Right atrium auricular region (tissue), 2 donors: Measurements from ENCODE around the gene MRPL49. TPM values are rescaled to one million over a fixed set of nuclear protein-coding genes. Genes with fewer than 3 reads are reported as not detected.
A peak's percentile ranks its signal among the peaks of the same experiment; 100 is the strongest.

Source experiments
- DNase-seq: peaks from one replicate; pipeline ENCODE4 v3.0.0-alpha.2; 2019; ENCODE audit warnings: low spot score
- H3K27ac ChIP-seq, 2 donors: fragments of 200-600 bp; sonication (generic); 1 replicate in 1 of 2; 2 replicates in 1 of 2; pipeline ENCODE4 v1.5.1; 2016 to 2019
- H3K27me3 ChIP-seq, 2 donors: fragments of 200-600 bp; sonication (generic); one replicate each; pipeline versions ENCODE4 v1.5.1 to v1.6.0; 2017 to 2019
- H3K36me3 ChIP-seq: fragments of 200-600 bp; sonication (generic); one replicate; pipeline ENCODE4 v1.5.1; 2016
- H3K4me1 ChIP-seq, 2 donors: fragments of 200-600 bp; sonication (generic); one replicate each; pipeline versions ENCODE4 v1.5.1 to v1.6.0; 2017 to 2019
- H3K4me3 ChIP-seq, 2 donors: fragments of 200-600 bp; sonication (generic); 1 replicate in 1 of 2; 2 replicates in 1 of 2; pipeline ENCODE4 v1.5.1; 2017 to 2019; ENCODE audit warnings: mild to moderate bottlenecking in 1 of 2, moderate library complexity in 1 of 2
- H3K9me3 ChIP-seq, 2 donors: fragments of 200-600 bp; sonication (generic); one replicate each; pipeline ENCODE4 v1.5.1; 2019
- total RNA-seq, 2 donors: library from RNA; depleted of rRNA; stranded (reverse); fragments of >200 nt; gene quantifications; one replicate each; pipeline ENCODE4 v1.1.0, GENCODE V29; 2016
- TF ChIP-seq, protein P1 (sequence below), 2 donors: fragments of 200-600 bp; sonication (generic); IDR thresholded peaks; one replicate each; pipeline ENCODE4 v1.5.1; 2019; ENCODE audit warnings: antibody characterized with exemption in 2 of 2

The MRPL49 gene
- total RNA-seq, 2 donors from 2014 or later, result 38.8 to 47.8 TPM

DNA sequence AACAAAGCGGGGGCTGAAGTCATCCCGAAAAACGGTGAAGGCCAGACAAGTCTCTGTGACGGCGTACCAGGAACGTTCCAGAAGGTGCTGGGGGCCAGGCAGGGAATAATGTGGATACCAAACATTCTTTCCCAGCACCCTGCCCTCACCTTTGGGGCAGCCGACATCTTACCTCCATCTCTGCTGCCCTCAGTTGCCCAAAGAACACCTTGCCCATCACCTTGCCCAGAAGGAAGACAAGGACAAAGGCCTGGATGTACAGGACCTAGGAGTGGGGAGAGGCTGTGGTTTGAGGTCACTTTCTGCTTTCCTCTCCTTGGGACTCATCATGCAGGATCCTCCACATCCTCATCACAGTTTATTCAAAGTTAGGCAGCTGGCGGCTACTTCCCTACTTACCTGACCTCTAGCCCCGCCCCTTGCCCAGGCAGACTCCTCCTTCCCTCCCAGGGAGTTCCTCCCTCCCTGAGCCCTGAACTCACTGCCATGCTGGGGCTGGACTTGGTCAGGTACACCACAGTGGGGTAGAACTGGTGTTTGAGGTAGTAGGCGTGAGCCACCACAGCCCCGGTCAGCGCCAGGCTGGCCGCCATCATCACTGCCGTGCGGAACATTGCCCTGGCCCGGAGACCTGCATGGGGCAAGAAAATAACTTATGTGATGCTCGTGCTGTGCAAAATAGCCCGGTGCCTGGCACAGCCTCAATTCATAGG, 11.0 kb downstream of the MRPL49 start:
- peaks cover 0 to 35% of the 10 kb centered on the region in 2 donors for H3K4me1 ChIP-seq
- no peaks in the 10 kb centered on the region for H3K9me3 ChIP-seq
- DNase-seq, result no peak
- TF ChIP-seq, protein P1, sequence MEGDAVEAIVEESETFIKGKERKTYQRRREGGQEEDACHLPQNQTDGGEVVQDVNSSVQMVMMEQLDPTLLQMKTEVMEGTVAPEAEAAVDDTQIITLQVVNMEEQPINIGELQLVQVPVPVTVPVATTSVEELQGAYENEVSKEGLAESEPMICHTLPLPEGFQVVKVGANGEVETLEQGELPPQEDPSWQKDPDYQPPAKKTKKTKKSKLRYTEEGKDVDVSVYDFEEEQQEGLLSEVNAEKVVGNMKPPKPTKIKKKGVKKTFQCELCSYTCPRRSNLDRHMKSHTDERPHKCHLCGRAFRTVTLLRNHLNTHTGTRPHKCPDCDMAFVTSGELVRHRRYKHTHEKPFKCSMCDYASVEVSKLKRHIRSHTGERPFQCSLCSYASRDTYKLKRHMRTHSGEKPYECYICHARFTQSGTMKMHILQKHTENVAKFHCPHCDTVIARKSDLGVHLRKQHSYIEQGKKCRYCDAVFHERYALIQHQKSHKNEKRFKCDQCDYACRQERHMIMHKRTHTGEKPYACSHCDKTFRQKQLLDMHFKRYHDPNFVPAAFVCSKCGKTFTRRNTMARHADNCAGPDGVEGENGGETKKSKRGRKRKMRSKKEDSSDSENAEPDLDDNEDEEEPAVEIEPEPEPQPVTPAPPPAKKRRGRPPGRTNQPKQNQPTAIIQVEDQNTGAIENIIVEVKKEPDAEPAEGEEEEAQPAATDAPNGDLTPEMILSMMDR (IDR thresholded peaks at IDR 0.05), result no peak
- H3K27me3 ChIP-seq, result no peaks in the 10 kb centered on the region
- peaks cover 47% of the 10 kb centered on the region for H3K36me3 ChIP-seq
- peak overlapping the region; percentile 97 for H3K27ac ChIP-seq
- peak overlapping the region; percentile 99 to 100 for H3K4me3 ChIP-seq

DNA sequence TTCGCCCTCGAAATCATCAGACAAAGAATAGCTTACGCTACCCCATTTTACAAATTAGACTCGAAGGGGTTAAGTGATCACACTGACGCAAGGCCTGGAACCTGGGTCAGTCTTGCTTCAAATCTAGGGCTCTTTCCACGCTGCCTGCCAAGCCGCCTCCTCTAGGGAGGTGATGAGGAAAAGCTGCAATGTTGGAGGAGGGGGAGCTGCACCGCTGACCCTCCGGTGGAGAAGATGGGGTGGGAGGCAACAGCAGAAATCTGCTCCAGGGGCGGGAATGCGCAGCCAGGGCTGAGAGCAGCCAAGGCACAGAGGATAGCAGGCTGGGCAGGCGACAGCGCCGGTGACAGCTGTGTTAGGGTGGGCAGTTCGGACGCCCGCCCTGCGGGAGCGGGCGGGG, 11.6 kb downstream of the MRPL49 start:
- TF ChIP-seq, protein P1 (IDR thresholded peaks at IDR 0.05), result no peak

DNA sequence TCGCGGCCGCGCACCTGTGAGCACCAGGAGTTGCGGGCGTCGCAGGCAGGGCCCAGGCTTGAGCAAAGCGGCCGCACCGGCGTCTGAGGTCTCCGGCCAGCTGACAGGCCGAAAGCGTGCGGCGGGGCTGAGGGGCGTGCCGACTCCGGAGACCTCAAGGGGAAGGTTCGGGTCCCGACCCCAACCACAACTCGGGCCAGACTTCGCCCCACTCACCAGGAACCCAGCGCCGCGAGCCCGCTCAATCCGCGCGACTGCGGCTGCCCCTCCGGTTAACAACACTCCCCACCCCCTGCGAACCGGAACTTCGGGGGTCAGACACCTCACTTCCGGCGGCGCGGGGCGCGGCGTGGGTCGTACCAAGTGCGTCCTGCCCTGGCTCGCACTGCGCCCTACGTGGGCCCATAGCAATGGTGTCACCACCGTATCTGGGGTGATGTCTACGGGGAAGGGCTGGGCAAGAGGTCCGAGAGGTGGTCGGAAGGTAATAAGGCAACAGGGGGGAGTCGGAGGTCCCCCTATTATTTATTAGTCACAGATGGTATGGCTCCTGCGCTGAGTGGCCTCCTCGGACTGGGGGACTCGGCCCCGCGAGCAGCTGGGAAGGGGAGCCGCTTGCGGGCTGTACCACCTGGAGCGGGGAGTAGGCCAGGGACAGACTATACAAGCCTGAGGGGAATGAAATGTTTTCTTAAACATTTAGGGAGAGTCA, 12.3 kb downstream of the MRPL49 start, which contains the start of gene SYVN1:
Gene SYVN1, minus strand, starts transcription at position 280 of the 712 bp plus-strand sequence. CDS start 918 bp downstream, outside the sequence.
- peaks cover 35% of the 10 kb centered on the region for H3K36me3 ChIP-seq
- H3K9me3 ChIP-seq, result no peaks in the 10 kb centered on the region
- peak within 1 kb of the TSS; percentile 99 to 100 for H3K4me3 ChIP-seq
- H3K4me1 ChIP-seq, result peaks cover 0 to 35% of the 10 kb centered on the region in 2 donors
- no peaks in the 10 kb centered on the region for H3K27me3 ChIP-seq
- peak; percentile 94 for DNase-seq
- TF ChIP-seq, protein P1 (IDR thresholded peaks at IDR 0.05), result no peak
- peak within 1 kb of the TSS; percentile 97 for H3K27ac ChIP-seq

More for the DNA sequence above, 11.6 kb downstream of the MRPL49 start:
- peaks cover 0 to 35% of the 10 kb centered on the region in 2 donors for H3K4me1 ChIP-seq
- peaks cover 42% of the 10 kb centered on the region for H3K36me3 ChIP-seq
- H3K27me3 ChIP-seq, result no peaks in the 10 kb centered on the region
- peak overlapping the region; percentile 99 to 100 for H3K4me3 ChIP-seq
- H3K9me3 ChIP-seq, result no peaks in the 10 kb centered on the region
- peak overlapping the region; percentile 97 for H3K27ac ChIP-seq
- DNase-seq, result no peak

DNA sequence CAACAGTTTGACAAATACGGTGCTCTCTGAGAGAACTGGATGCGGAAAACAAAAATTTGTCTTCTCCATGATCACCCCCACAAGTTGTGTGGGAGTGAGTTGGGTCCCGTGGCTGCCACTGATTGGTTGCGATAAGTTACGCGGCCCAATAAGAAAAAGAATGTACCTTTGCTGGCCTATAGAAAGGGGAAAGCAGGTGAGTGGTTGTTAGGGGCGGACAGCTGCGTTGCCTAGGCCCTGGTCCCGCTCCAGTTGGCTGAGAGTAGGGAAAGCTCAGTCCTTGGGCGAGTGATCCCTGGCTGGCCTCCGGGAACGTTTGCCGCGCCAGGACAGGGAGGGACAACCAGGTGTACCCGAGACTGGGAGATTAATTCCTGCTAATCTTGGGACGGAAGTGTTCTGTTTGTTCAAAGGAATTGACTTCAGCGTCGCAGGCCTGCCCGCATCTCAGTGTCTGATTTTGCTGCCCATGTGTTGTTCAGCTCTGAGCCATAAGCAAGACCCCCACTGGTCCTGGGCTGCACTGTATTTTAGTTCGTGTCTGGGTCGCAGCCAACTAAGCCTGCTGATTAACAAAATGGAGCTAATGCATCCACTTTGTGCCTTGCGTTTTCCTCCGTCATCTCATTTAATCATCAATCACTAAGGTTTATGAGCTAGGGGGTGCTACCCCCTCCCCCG, 13.0 kb downstream of the MRPL49 start:
- Histone ChIP-seq H3K9me3 (no peaks in the 10 kb centered on the region), H3K27ac (peak overlapping the region; percentile 97), H3K4me3 (peak overlapping the region; percentile 99 to 100), H3K4me1 (peaks cover 0 to 35% of the 10 kb centered on the region in 2 donors), H3K27me3 (no peaks in the 10 kb centered on the region), H3K36me3 (peaks cover 28% of the 10 kb centered on the region)
- DNase-seq, result peak; percentile 94
- TF ChIP-seq, protein P1 (IDR thresholded peaks at IDR 0.05), result no peak

DNA sequence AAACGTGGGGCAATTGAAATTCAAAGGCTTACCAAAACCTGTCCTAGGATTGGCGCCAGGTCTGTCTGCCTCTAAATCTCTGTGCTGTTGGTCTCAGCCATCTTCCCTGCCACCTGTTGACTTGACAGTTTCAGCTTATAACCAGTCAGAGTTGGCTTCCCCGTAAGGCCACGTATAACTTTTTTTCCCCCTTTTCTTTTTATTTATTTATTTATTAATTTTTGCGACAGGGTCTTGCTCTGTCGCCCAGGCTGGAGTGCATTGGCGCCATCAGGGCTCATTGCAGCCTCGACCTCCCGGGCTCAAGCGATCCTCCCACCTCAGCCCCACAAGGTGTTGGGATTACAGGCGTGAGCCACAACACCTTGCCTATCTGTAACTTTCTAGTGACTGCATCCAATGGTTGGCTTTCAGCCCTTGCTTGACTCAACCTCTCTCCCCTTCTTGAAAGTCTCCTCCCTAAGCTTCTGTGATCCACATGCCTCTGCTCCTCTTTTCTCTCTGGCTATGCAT, 13.6 kb downstream of the MRPL49 start:
- no peak for DNase-seq
- TF ChIP-seq, protein P1 (IDR thresholded peaks at IDR 0.05), result no peak
- Histone ChIP-seq H3K27me3 (no peaks in the 10 kb centered on the region), H3K4me1 (peaks cover 0 to 35% of the 10 kb centered on the region in 2 donors), H3K9me3 (no peaks in the 10 kb centered on the region), H3K36me3 (peaks cover 22% of the 10 kb centered on the region), H3K4me3 (peak overlapping the region; percentile 99 to 100), H3K27ac (peak overlapping the region; percentile 97)
